ENCODE measurements around the gene KCNK16. TPM values are rescaled to one million over a fixed set of nuclear protein-coding genes. Genes with fewer than 3 reads are reported as not detected.
A peak's percentile ranks its signal among the peaks of the same experiment; 100 is the strongest.

The KCNK16 gene
- total RNA-seq, 2 experiments from 2014 or later: not detected

GRCh38 chr6:39312912-39313525 lies 9.5 kb downstream of the KCNK16 start:
- Mint-ChIP-seq H3K9me3 (ENCODE audit: low read depth) (no peaks in the 10 kb centered on the region), H3K27ac (no peak overlapping the region), H3K4me3 (no peak overlapping the region), H3K4me1 (peaks cover 5% of the 10 kb centered on the region), H3K27me3 (peaks cover 60% of the 10 kb centered on the region), H3K36me3 (no peaks in the 10 kb centered on the region)
- CTCF ChIA-PET: interaction anchor here (13.4 kb wide), 1 partner anchor 144 kb away, joined by 306 read pairs; no protein-coding TSS in a partner anchor
- ATAC-seq (no peak), DNase-seq (no peak)

- no peak overlapping the region for H3K4me3 Mint-ChIP-seq
- peaks cover 5% of the 10 kb centered on the region for H3K4me1 Mint-ChIP-seq
- no peaks in the 10 kb centered on the region for H3K36me3 Mint-ChIP-seq
- H3K27me3 Mint-ChIP-seq: peaks cover 51% of the 10 kb centered on the region
- H3K27ac Mint-ChIP-seq: no peak overlapping the region
- CTCF ChIA-PET: interaction anchor here (1.1 to 13.4 kb wide), 15 partner anchors 8 to 452 kb away, joined by 3 to 306 read pairs (median 5); partner anchors contain the start of gene SAYSD1
- DNase-seq (no peak), ATAC-seq (no peak)
- H3K9me3 Mint-ChIP-seq (ENCODE audit: low read depth): no peaks in the 10 kb centered on the region
Measured at GRCh38 chr6:39310542-39310941, 12.0 kb downstream of the KCNK16 start.

GRCh38 chr6:39309942-39310531 lies 12.5 kb downstream of the KCNK16 start:
- Mint-ChIP-seq H3K27ac (no peak overlapping the region), H3K4me3 (no peak overlapping the region), H3K36me3 (no peaks in the 10 kb centered on the region), H3K27me3 (peaks cover 46% of the 10 kb centered on the region), H3K9me3 (ENCODE audit: low read depth) (no peaks in the 10 kb centered on the region), H3K4me1 (peaks cover 5% of the 10 kb centered on the region)
- CTCF ChIA-PET: interaction anchor here (0.6 to 13.4 kb wide), 25 partner anchors 9 to 451 kb away, joined by 3 to 306 read pairs (median 4); partner anchors contain the start of gene SAYSD1
- ATAC-seq: peak; percentile 72
- DNase-seq: peak; percentile 70

GRCh38 chr6:39307462-39307861 lies 15.0 kb downstream of the KCNK16 start:
- H3K27ac Mint-ChIP-seq: no peak overlapping the region
- H3K27me3 Mint-ChIP-seq: peaks cover 22% of the 10 kb centered on the region
- no peaks in the 10 kb centered on the region for H3K9me3 Mint-ChIP-seq (ENCODE audit: low read depth)
- ATAC-seq (no peak), DNase-seq (no peak)
- CTCF ChIA-PET: interaction anchor here (0.7 to 13.4 kb wide), 4 partner anchors 8 to 435 kb away, joined by 3 to 306 read pairs (median 4); no protein-coding TSS in a partner anchor
- H3K4me1 Mint-ChIP-seq: peaks cover 5% of the 10 kb centered on the region
- no peak overlapping the region for H3K4me3 Mint-ChIP-seq
- H3K36me3 Mint-ChIP-seq: no peaks in the 10 kb centered on the region

- no peak for ATAC-seq
- Mint-ChIP-seq H3K27ac (no peak overlapping the region), H3K27me3 (peaks cover 9% of the 10 kb centered on the region), H3K9me3 (ENCODE audit: low read depth) (no peaks in the 10 kb centered on the region), H3K4me1 (peaks cover 5% of the 10 kb centered on the region), H3K4me3 (no peak overlapping the region), H3K36me3 (no peaks in the 10 kb centered on the region)
- DNase-seq: no peak
- CTCF ChIA-PET: interaction anchor here (0.7 to 13.4 kb wide), 11 partner anchors 33 to 433 kb away, joined by 3 to 306 read pairs (median 4); partner anchors contain the start of gene SAYSD1
Measured at GRCh38 chr6:39304951-39305350, 17.6 kb downstream of the KCNK16 start.

GRCh38 chr6:39303425-39304153 lies 18.9 kb downstream of the KCNK16 start:
- Mint-ChIP-seq H3K4me3 (no peak overlapping the region), H3K36me3 (no peaks in the 10 kb centered on the region), H3K27ac (no peak overlapping the region), H3K27me3 (peaks cover 12% of the 10 kb centered on the region), H3K4me1 (peaks cover 5% of the 10 kb centered on the region), H3K9me3 (ENCODE audit: low read depth) (no peaks in the 10 kb centered on the region)
- CTCF ChIA-PET: interaction anchor here (0.7 to 13.4 kb wide), 42 partner anchors 9 to 431 kb away, joined by 3 to 306 read pairs (median 4); partner anchors contain the start of genes KCNK5 and SAYSD1
- DNase-seq (peak; percentile 41), ATAC-seq (peak; percentile 8)

- H3K4me1 Mint-ChIP-seq: peaks cover 5% of the 10 kb centered on the region
- CTCF ChIA-PET: interaction anchor here (0.7 to 13.4 kb wide), 46 partner anchors 9 to 430 kb away, joined by 3 to 306 read pairs (median 4); partner anchors contain the start of genes KCNK5 and SAYSD1
- H3K9me3 Mint-ChIP-seq (ENCODE audit: low read depth): no peaks in the 10 kb centered on the region
- peak overlapping the region; percentile 44 for H3K4me3 Mint-ChIP-seq
- H3K27ac Mint-ChIP-seq: peak overlapping the region; percentile 30
- DNase-seq (peak; percentile 93), ATAC-seq (peak; percentile 99)
- H3K27me3 Mint-ChIP-seq: peaks cover 10% of the 10 kb centered on the region
- no peaks in the 10 kb centered on the region for H3K36me3 Mint-ChIP-seq
Measured at GRCh38 chr6:39302669-39303424, 19.7 kb downstream of the KCNK16 start.

GRCh38 chr6:39302011-39302410 lies 20.5 kb downstream of the KCNK16 start:
- H3K4me3 Mint-ChIP-seq: no peak overlapping the region
- CTCF ChIA-PET: interaction anchor here (1.2 to 13.4 kb wide), 19 partner anchors 9 to 429 kb away, joined by 3 to 306 read pairs (median 6); partner anchors contain the start of gene KCNK5
- peaks cover 8% of the 10 kb centered on the region for H3K27me3 Mint-ChIP-seq
- H3K9me3 Mint-ChIP-seq (ENCODE audit: low read depth): no peaks in the 10 kb centered on the region
- no peaks in the 10 kb centered on the region for H3K36me3 Mint-ChIP-seq
- H3K27ac Mint-ChIP-seq: no peak overlapping the region
- no peak for DNase-seq
- no peak for ATAC-seq
- peaks cover 5% of the 10 kb centered on the region for H3K4me1 Mint-ChIP-seq

GRCh38 chr6:39301606-39302005 lies 20.9 kb downstream of the KCNK16 start:
- Mint-ChIP-seq H3K27ac (no peak overlapping the region), H3K4me1 (peaks cover 5% of the 10 kb centered on the region), H3K27me3 (peaks cover 8% of the 10 kb centered on the region), H3K9me3 (ENCODE audit: low read depth) (no peaks in the 10 kb centered on the region), H3K36me3 (no peaks in the 10 kb centered on the region), H3K4me3 (no peak overlapping the region)
- no peak for ATAC-seq
- DNase-seq: no peak
- CTCF ChIA-PET: interaction anchor here (1.0 to 13.4 kb wide), 10 partner anchors 8 to 429 kb away, joined by 3 to 306 read pairs (median 11); partner anchors contain the start of gene KCNK5

GRCh38 chr6:39300739-39301138 lies 21.8 kb downstream of the KCNK16 start:
- ATAC-seq (no peak), DNase-seq (no peak)
- H3K27me3 Mint-ChIP-seq: peaks cover 6% of the 10 kb centered on the region
- peaks cover 5% of the 10 kb centered on the region for H3K4me1 Mint-ChIP-seq
- no peak overlapping the region for H3K27ac Mint-ChIP-seq
- CTCF ChIA-PET: interaction anchor here (0.9 to 13.4 kb wide), 5 partner anchors 9 to 131 kb away, joined by 3 to 306 read pairs (median 7); partner anchors contain the start of gene KCNK5
- H3K9me3 Mint-ChIP-seq (ENCODE audit: low read depth): no peaks in the 10 kb centered on the region
- no peaks in the 10 kb centered on the region for H3K36me3 Mint-ChIP-seq
- H3K4me3 Mint-ChIP-seq: no peak overlapping the region

GRCh38 chr6:39298061-39298460 lies 24.4 kb downstream of the KCNK16 start:
- H3K9me3 Mint-ChIP-seq (ENCODE audit: low read depth): no peaks in the 10 kb centered on the region
- H3K36me3 Mint-ChIP-seq: no peaks in the 10 kb centered on the region
- no peak overlapping the region for H3K27ac Mint-ChIP-seq
- H3K4me1 Mint-ChIP-seq: peaks cover 4% of the 10 kb centered on the region
- ATAC-seq (no peak), DNase-seq (no peak)
- peaks cover 9% of the 10 kb centered on the region for H3K27me3 Mint-ChIP-seq
- no peak overlapping the region for H3K4me3 Mint-ChIP-seq
- CTCF ChIA-PET: interaction anchor here (1.0 to 1.2 kb wide), 3 partner anchors 11 to 132 kb away, joined by 3 read pairs; no protein-coding TSS in a partner anchor

- Mint-ChIP-seq H3K27me3 (peaks cover 14% of the 10 kb centered on the region), H3K4me3 (no peak overlapping the region), H3K4me1 (no peaks in the 10 kb centered on the region), H3K36me3 (no peaks in the 10 kb centered on the region), H3K27ac (no peak overlapping the region), H3K9me3 (ENCODE audit: low read depth) (no peaks in the 10 kb centered on the region)
- CTCF ChIA-PET: interaction anchor here (1.0 kb wide), 2 partner anchors 12 to 131 kb away, joined by 3 read pairs; no protein-coding TSS in a partner anchor
- ATAC-seq (no peak), DNase-seq (no peak)
Measured at GRCh38 chr6:39296745-39297640, 25.5 kb downstream of the KCNK16 start.
